Heart left ventricle (tissue), 16 donors: ENCODE results near the gene HTR3C. TPM values are rescaled to one million over a fixed set of nuclear protein-coding genes. Genes with fewer than 3 reads are reported as not detected.

Source experiments
- ATAC-seq, 4 donors: fragments of 200-7000 bp; cut with Tn5 transposase; one replicate each; pipeline ENCODE4 v1.9.1; 2020 to 2022; ENCODE audit warnings: moderate library complexity in 4 of 4, mild to moderate bottlenecking in 3 of 4, moderate number of reproducible peaks in 1 of 4
- DNase-seq, 5 donors: peaks; one replicate each; pipeline ENCODE4 v3.0.0-alpha.2; 2020
- H3K27ac ChIP-seq, 12 donors: fragments of 200-600 bp; sonication (generic) in 4 of 12; one replicate each; pipeline versions ENCODE4 v1.5.0 to v1.8.0; 2016 to 2022; ENCODE audit warnings: mild to moderate bottlenecking in 2 of 12
- H3K27me3 ChIP-seq, 9 donors: fragments of 200-600 bp; sonication (generic) in 2 of 9; one replicate each; pipeline versions ENCODE4 v1.5.1 to v1.8.0; 2016 to 2022; ENCODE audit warnings: mild to moderate bottlenecking in 3 of 9
- H3K36me3 ChIP-seq, 9 donors: fragments of 200-600 bp; sonication (generic) in 2 of 9; one replicate each; pipeline versions ENCODE4 v1.5.0 to v1.8.0; 2018 to 2022; ENCODE audit warnings: mild to moderate bottlenecking in 2 of 9
- H3K4me1 ChIP-seq, 12 donors: fragments of 200-600 bp; sonication (generic) in 4 of 12; one replicate each; pipeline versions ENCODE4 v1.5.0 to v1.8.0; 2016 to 2022; ENCODE audit warnings: mild to moderate bottlenecking in 3 of 12
- H3K4me3 ChIP-seq, 12 donors: fragments of 200-600 bp; sonication (generic) in 4 of 12; one replicate each; pipeline versions ENCODE4 v1.5.0 to v1.8.0; 2017 to 2022; ENCODE audit warnings: mild to moderate bottlenecking in 9 of 12, moderate library complexity in 4 of 12
- H3K9me3 ChIP-seq, 12 donors: fragments of 200-600 bp; sonication (generic) in 4 of 12; one replicate each; pipeline versions ENCODE4 v1.5.0 to v1.8.0; 2016 to 2022; ENCODE audit warnings: mild to moderate bottlenecking in 1 of 12
- POLR2A ChIP-seq, 2 donors: fragments of 450-650 bp; IDR thresholded peaks; one replicate each; pipeline ENCODE4 v1.6.1; 2017; ENCODE audit warnings: antibody characterized with exemption in 2 of 2, mild to moderate bottlenecking in 2 of 2, moderate library complexity in 2 of 2
- WGBS, 4 donors: extraction: QIAGEN DNeasy Blood & Tissue Kit in 2 of 4; methylation state at CpG; one replicate each; pipeline versions ENCODE4 v1.1.5 to v1.1.7; 2013 to 2018; 5-methylcytosine and 5-hydroxymethylcytosine counted together
- intact Hi-C, 10 donors: fragments of 100-400 bp; cut with DNase I; formaldehyde crosslinking; loops; one replicate each; pipeline versions ENCODE4 v1.11.1 to v1.14.2; 2022
- long read RNA-seq, 3 donors: library from polyadenylated mRNA; unstranded; transcript quantifications; one replicate each; pipeline ENCODE4 v2.0.0, GENCODE V29; 2020 to 2021
- polyA plus RNA-seq, 2 donors: library from polyadenylated mRNA; stranded (reverse); fragments of 200-250 nt; gene quantifications; one replicate each; pipeline ENCODE4 v1.2.3, GENCODE V29; 2013
- total RNA-seq, 9 donors: library from RNA; depleted of rRNA in 2 of 9; stranded (reverse); fragments of >200 nt in 2 of 9; fragmentation: NEBNext Ultra II Directional in 3 of 9; extraction: Animal tissue kit (Norgen Biotek cat#: 25700) in 3 of 9; gene quantifications; one replicate each; pipeline versions ENCODE4 v1.1.0 to v1.2.4, GENCODE V29; 2016 to 2023
- TF ChIP-seq, protein P1 (sequence below), 12 donors: fragments of 200-600 bp; sonication (generic) in 4 of 12; IDR thresholded peaks; one replicate each; pipeline versions ENCODE4 v1.5.0 to v1.8.0; 2018 to 2022; ENCODE audit warnings: antibody characterized with exemption in 12 of 12, mild to moderate bottlenecking in 5 of 12
- donor health status: ischemic (EF 13 %, LVEDD 7.1; RV severe dilation, severe dysfunction).
- donor health status: healthy with polysubstance abuse.
- donor health status: DM: no; HTN: yes; CAD: no.
- donor health status: DM: no; HTN: no; CAD: no.
- donor health status: ischemic (EF 25% LVEDD 6.9; RV normal size, moderate dysfunction).
- donor health status: ischemic (EF 25% LVEDD 5.7; RV mildly dilated, moderate dysfunction).
- donor health status: healthy.
- donor health status: DM: yes; HTN: yes; CAD: no.
- donor health status: ischemic (EF 35%, LVEDD 5.7; RV mildly dilated, moderate dysfunction).
- donor health status: nonischemic (EF 11% LVEDD 7.7; RV severe dilation, severe dysfunction).
- donor health status: DM: yes; HTN: yes; CAD: no.
- donor health status: PGD.
- donor health status: ischemic (EF 29% LVEDD 5.4; RV normal size, mild dysfunction).
- donor health status: nonischemic (EF 23%, LVEDD 6.1; RV moderate dilation, normal function).

HTR3C gene, protein sequence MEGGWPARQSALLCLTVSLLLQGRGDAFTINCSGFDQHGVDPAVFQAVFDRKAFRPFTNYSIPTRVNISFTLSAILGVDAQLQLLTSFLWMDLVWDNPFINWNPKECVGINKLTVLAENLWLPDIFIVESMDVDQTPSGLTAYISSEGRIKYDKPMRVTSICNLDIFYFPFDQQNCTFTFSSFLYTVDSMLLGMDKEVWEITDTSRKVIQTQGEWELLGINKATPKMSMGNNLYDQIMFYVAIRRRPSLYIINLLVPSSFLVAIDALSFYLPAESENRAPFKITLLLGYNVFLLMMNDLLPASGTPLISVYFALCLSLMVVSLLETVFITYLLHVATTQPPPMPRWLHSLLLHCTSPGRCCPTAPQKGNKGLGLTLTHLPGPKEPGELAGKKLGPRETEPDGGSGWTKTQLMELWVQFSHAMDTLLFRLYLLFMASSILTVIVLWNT
- total RNA-seq = not detected
- not detected for polyA plus RNA-seq
- long read RNA-seq, donor 1 = 0 reads
- long read RNA-seq, donor 2 = 0 reads
- long read RNA-seq, donor 3, partial matches to known transcripts = 0 of 1 reads
- long read RNA-seq, donor 3, other reads (novel, unspliced or antisense) = 1 of 1 reads

DNA sequence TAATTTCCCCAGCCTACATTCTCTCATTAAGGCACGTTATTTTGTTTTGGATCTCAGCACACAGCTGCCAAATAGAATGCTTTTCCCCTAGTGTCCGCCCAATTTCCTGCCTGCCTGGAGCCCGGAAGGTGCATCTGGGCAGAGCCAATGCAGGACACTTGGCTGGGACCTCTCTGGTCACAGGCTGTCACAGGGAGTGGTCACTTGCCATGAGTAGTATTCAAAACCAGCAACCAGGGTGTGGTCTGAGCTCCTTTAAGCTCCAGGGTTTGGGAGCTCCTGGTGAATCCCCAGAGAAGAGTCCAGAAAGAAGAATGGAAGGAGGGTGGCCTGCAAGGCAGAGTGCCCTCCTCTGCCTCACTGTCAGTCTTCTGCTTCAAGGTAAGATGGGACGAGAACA is at the start of gene HTR3C:
Gene HTR3C (plus strand): TSS at position 281 of the 400 bp plus-strand sequence. CDS start 34 bp downstream, at position 315.
- no peak within 1 kb of the TSS for H3K27ac ChIP-seq
- H3K36me3 ChIP-seq = no peaks in the 10 kb centered on the region
- no peak within 1 kb of the TSS for H3K4me3 ChIP-seq
- WGBS, 4 donors = 46 to 63% (median 57%) methylated on average over 4 of the region's 4 CpGs
- intact Hi-C loops = no loop called here
- H3K27me3 ChIP-seq = no peaks in the 10 kb centered on the region
- ATAC-seq (no peak), DNase-seq (no peak)
- no peaks in the 10 kb centered on the region for H3K9me3 ChIP-seq
- no peaks in the 10 kb centered on the region for H3K4me1 ChIP-seq
- TF ChIP-seq POLR2A (IDR thresholded peaks at IDR 0.05) = no peak
- TF ChIP-seq, protein P1, sequence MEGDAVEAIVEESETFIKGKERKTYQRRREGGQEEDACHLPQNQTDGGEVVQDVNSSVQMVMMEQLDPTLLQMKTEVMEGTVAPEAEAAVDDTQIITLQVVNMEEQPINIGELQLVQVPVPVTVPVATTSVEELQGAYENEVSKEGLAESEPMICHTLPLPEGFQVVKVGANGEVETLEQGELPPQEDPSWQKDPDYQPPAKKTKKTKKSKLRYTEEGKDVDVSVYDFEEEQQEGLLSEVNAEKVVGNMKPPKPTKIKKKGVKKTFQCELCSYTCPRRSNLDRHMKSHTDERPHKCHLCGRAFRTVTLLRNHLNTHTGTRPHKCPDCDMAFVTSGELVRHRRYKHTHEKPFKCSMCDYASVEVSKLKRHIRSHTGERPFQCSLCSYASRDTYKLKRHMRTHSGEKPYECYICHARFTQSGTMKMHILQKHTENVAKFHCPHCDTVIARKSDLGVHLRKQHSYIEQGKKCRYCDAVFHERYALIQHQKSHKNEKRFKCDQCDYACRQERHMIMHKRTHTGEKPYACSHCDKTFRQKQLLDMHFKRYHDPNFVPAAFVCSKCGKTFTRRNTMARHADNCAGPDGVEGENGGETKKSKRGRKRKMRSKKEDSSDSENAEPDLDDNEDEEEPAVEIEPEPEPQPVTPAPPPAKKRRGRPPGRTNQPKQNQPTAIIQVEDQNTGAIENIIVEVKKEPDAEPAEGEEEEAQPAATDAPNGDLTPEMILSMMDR (IDR thresholded peaks at IDR 0.05) = no peak

DNA sequence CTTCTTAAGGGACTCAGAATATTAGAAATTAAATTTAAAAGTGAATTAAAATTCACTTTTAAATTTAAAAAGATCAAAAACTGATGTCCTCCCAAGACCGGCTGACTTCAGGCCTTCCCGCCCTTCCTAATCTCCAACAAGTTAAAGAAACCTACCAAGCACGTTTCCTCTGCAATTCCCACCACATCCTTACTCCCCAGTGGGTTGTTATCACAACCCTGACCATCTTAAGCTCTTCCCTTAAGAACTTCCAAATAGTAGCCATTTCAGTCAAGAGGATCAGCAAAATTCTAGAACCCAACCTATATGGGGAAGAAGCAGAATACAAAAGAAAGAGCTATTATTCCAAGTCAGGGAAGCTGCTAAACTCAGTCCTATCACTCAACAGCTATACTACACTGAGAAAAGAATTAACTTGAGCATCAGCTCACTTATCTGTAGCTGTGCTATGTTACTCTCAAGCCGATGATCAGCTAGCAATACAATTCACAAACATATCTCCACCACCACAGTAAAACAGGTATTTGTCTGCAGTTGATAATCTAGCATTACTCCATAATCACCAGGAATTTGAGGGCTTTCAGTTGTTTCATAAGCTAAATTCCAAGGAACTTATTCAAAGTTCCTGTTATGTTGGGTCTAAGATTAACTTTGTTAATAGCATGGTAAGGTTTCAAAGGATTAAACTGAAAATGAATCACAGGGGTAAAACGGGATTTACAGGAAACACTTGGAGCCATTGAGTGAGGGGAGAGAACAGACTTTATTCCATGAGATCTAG is 49.5 kb upstream of the HTR3C start:
- Histone ChIP-seq H3K36me3 (peaks cover 0 to 22% (median 8%) of the 10 kb centered on the region in 9 donors), H3K27me3 (no peaks in the 10 kb centered on the region), H3K9me3 (no peaks in the 10 kb centered on the region), H3K4me1 (peaks cover 0 to 79% (median 45%) of the 10 kb centered on the region in 12 donors), H3K4me3 (no peak overlapping the region), H3K27ac (peak overlapping the region in 8 of 12 donors; percentile 27 to 87 (median 54))
- ATAC-seq = no peak
- 69 to 73% (median 70%) methylated on average over 5 of the region's 5 CpGs for WGBS, 4 donors
- intact Hi-C loops = no loop called here
- no peak for DNase-seq
- TF ChIP-seq, protein P1 (IDR thresholded peaks at IDR 0.05) = no peak
- no peak for TF ChIP-seq POLR2A (IDR thresholded peaks at IDR 0.05)

DNA sequence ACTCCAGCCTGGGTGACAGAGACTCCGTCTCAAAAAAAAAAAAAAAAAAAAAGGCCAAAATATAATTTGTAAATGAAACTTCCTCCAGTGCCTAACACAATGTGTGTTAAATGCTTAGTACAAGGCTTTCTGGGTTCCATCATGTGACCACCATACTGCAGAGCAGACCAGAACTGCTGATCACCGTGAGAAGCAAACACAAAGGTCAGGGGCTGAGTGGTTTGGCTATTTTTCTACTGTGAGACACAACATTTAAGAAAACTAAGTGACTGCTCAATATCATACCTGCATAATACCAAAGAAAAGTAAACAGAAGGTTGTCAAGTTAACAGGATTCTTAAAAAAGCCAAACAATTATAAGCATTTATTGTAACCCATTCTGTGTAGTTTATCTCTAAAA is 48.4 kb upstream of the HTR3C start:
- WGBS, 4 donors = 53 to 71% (median 56%) methylated on average over 2 of the region's 2 CpGs
- Histone ChIP-seq H3K27ac (peak overlapping the region in 5 of 12 donors; percentile 13 to 87 (median 30)), H3K27me3 (no peaks in the 10 kb centered on the region), H3K9me3 (no peaks in the 10 kb centered on the region), H3K4me1 (peaks cover 0 to 74% (median 46%) of the 10 kb centered on the region in 12 donors), H3K4me3 (no peak overlapping the region), H3K36me3 (peaks cover 0 to 32% (median 16%) of the 10 kb centered on the region in 9 donors)
- TF ChIP-seq POLR2A (IDR thresholded peaks at IDR 0.05) = no peak
- TF ChIP-seq, protein P1 (IDR thresholded peaks at IDR 0.05) = no peak
- DNase-seq (peak in 1 of 5 donors; percentile 23), ATAC-seq (peak in 3 of 4 donors; percentile 23 to 44 (median 33))
- intact Hi-C loops = no loop called here
